ENCODE data around the gene SQSTM1. TPM values are rescaled to one million over a fixed set of nuclear protein-coding genes. Genes with fewer than 3 reads are reported as not detected.

The SQSTM1 gene
- total RNA-seq, result 180 and 351 TPM in 2 replicates

GRCh38 chr5:179820483-179821297 is at the start of gene SQSTM1:
SQSTM1 (plus strand) TSS chr5:179820905; CDS start chr5:179820937, 32 bp downstream.

DNA sequence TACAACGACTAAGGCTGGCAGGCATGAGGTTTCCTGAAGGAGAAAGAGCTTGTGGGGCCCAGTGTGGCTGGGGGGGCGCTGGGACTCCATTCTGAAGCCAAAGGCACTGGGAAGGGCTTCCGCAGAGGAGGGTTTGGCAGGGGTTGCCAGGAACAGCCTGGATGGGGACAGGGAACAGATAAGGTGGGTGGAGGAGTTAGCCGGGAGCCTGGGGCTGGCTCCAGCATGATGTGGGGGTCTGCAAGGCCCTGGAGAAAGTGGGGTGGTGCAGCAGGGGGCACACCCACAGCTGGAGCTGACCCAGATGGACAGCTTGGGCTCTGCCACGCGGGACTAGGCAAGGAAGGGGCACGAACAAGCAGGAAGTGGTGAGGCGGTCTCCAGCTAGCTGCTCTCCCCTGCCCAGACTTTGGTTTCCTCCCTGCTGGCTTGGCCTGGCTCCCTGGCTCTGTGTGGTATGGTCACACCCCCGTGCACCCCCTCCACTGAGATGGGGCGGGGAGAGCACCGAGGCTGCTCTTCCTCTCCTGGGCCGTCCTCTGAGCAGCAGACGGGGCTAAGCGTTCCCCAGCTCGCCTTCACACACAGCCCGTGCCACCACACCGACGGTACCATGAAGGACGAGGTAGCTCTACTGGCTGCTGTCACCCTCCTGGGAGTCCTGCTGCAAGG is 27.1 kb upstream of the SQSTM1 start, which contains the start of gene LTC4S:
TSS of gene LTC4S (plus strand) at position 519 of the 672 bp plus-strand sequence. CDS start at position 614, 95 bp downstream.

DNA sequence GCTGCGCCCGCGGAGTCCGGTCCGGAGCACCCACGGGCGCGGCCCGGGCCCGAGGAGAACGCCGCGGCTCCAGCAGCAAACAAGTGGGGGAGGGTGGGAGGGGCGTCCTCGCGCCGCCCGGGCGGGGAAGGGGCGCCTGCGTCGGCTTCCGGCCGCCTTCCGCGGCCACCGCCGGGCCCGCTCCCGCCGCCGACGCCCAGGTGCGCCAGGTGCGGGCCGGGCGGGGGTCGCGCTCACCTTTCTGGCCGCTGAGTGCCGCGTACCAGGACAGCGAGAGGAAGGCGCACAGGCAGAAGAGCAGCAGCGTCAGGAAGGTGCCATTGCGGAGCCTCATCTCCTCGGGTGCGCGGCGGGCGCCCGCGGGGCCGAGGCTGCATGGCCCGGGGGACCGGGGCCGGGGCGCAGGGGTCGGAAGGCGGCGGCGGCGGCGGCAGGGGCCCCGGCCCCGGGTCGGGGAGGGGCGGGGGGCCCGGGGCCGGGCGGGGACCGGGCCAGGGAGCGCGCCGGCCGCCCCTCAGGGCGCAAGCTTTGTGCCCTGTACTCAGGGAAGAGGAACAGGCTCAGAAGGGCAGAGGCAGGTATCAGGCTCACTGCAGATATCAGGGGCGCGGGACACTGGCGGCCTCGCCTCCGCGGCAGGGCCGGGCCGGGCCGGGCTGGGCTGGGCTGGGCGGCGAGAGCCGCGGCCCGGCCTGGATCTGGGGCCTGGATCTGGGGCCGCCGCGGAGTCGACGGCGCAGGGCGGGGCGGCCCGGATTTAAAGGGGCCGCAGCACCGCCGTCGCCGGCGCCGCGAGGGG is 14.3 kb upstream of the SQSTM1 start, which contains the start of gene MGAT4B:
TSS of gene MGAT4B (minus strand) at position 617 of the 799 bp plus-strand sequence. CDS start at position 334, 283 bp downstream.

DNA sequence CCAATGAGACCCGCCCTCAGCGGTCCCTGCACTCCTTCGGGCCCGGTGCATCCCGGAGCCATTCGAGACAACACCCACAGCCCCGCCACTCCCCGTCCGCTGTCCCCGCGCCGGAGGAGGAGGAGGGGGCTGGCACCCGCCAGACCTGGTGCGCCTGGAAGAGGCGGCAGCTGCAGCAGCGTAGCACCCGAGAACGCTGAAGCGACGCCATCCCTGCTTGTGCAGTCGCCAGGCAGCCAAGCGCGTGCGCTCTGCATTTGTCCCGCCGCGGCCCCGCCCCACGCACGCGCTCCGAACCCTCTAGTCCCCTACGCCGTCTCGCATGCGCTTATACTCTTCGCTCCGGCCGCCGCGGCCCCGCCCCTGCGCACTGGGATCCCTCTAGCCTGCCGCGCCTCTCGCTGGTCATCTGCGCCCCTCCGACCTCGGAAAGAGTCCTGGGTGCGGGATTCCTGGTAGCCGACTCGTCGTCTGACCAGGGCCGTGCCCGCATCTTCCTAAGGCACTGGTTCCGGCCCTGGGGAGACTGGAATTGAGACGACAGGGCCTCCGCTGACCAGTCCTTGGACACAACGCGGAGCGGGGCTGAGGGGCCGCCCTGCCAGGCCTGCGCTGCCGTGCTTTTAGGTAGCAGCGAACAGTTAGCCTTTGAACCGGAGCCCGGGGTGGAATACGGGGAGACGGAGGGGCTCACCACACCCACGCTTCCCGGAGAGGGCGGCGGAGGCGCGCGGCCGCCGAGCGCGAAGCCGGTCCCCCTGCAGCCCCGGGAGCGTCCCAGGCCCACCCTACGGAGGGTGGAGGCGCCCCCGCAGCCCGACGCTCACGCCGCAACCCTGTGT is 38.1 kb downstream of the SQSTM1 start, which contains the start of gene MRNIP:
TSS of gene MRNIP (minus strand) at position 232 of the 842 bp plus-strand sequence. CDS start at position 211, 21 bp downstream.

Other genes with a start within 250 kb of the SQSTM1 start
- 193 and 268 TPM in 2 replicates for gene HNRNPH1, start 197.2 kb upstream of the SQSTM1 start, total RNA-seq
- gene CBY3, start 139.9 kb upstream of the SQSTM1 start, total RNA-seq, result 0.81 TPM in 1 of 2 replicates, not detected in the other
- 198 and 259 TPM in 2 replicates for gene CANX, start 121.9 kb upstream of the SQSTM1 start, total RNA-seq
- 16.6 and 27.1 TPM in 2 replicates for gene MAML1, start 88.1 kb upstream of the SQSTM1 start, total RNA-seq
- 2.7 TPM in 1 of 2 replicates, not detected in the other for gene LTC4S, start 26.9 kb upstream of the SQSTM1 start, total RNA-seq
- 257 and 417 TPM in 2 replicates for gene MGAT4B, start 14.0 kb upstream of the SQSTM1 start, total RNA-seq
- gene MRNIP, start 37.9 kb downstream of the SQSTM1 start, total RNA-seq, result 6.8 and 17.5 TPM in 2 replicates
- gene TBC1D9B, start 87.0 kb downstream of the SQSTM1 start, total RNA-seq, result 75.1 and 83.5 TPM in 2 replicates